ENCODE measurements around the gene SUPT4H1.

SUPT4H1 gene

DNA sequence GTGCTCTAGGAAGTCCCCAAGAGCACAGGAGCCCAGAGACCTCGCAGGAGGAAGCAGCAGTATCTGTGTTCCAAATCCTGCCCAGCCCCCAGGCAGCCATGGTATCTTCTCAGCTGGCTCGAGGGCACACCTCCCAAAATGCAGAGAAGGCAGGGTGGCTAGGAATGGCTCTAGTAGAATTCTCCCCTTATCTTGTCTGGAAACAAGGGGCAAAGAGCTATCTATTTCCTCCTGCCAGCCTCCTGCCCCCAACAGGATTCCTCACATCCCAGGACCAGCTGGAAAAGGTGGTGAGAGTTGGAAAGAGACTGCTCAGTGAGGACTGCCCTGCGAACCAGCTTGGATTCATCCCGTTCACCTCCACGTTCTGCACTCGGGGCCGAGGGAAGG lies 14.8 kb downstream of the SUPT4H1 start:
- TF ChIP-seq, protein P1, sequence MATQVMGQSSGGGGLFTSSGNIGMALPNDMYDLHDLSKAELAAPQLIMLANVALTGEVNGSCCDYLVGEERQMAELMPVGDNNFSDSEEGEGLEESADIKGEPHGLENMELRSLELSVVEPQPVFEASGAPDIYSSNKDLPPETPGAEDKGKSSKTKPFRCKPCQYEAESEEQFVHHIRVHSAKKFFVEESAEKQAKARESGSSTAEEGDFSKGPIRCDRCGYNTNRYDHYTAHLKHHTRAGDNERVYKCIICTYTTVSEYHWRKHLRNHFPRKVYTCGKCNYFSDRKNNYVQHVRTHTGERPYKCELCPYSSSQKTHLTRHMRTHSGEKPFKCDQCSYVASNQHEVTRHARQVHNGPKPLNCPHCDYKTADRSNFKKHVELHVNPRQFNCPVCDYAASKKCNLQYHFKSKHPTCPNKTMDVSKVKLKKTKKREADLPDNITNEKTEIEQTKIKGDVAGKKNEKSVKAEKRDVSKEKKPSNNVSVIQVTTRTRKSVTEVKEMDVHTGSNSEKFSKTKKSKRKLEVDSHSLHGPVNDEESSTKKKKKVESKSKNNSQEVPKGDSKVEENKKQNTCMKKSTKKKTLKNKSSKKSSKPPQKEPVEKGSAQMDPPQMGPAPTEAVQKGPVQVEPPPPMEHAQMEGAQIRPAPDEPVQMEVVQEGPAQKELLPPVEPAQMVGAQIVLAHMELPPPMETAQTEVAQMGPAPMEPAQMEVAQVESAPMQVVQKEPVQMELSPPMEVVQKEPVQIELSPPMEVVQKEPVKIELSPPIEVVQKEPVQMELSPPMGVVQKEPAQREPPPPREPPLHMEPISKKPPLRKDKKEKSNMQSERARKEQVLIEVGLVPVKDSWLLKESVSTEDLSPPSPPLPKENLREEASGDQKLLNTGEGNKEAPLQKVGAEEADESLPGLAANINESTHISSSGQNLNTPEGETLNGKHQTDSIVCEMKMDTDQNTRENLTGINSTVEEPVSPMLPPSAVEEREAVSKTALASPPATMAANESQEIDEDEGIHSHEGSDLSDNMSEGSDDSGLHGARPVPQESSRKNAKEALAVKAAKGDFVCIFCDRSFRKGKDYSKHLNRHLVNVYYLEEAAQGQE (IDR thresholded peaks at IDR 0.05; ENCODE audit: insufficient read depth in 1 of 2, low read depth in 2 of 2, low read length in 2 of 2): no peak
- no peak for TF ChIP-seq POLR2AphosphoS5 (IDR thresholded peaks at IDR 0.05; ENCODE audit: low read depth, low read length)
- TF ChIP-seq SIN3A (IDR thresholded peaks at IDR 0.05; ENCODE audit: borderline replicate concordance, insufficient read depth, low read length): no peak
- TF ChIP-seq FOXP2 (optimal IDR thresholded peaks at IDR 0.05; ENCODE audit: borderline replicate concordance, extremely low read depth, extremely low read length, insufficient read depth): no peak
- no peak for TF ChIP-seq TAF1 (IDR thresholded peaks at IDR 0.05; ENCODE audit: borderline replicate concordance, insufficient read depth, low read length)

DNA sequence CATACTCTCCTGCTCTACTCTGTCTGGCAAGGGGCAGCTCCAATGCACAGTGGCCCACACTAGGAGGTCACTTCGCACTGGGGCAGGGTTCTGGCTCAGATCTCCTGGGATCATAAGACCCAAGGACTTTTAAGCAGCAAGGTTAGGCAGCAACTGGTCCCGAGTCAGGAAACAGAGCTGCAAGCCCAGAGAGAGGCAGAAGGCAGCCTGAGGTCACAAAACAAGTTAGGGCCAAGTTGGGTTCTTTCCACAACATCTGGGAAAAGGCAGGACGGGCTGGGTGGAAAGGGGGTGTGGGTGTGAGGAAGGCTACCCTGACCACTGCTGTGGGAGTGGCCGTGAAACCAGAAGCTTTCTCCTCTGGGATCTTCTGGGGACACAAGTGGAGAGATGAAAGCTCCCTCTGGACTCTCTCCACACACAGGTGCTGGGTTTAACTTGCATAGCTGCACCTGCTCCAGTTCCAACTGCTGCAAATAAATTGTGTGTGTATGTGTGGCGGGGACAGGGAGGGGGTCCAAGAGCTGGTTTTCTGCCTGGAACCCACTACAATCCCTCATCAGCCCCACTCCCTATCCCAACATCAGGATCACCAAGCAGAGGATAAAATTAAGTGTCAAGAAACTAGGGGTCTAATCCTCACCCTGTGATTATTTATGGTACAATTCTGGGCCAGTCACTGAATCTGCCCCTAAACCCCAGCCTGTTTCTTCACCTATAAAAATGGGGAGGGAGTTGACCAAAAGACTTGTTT lies 15.4 kb downstream of the SUPT4H1 start:
- TF ChIP-seq TAF1 (IDR thresholded peaks at IDR 0.05; ENCODE audit: borderline replicate concordance, insufficient read depth, low read length) (no peak), FOXP2 (optimal IDR thresholded peaks at IDR 0.05; ENCODE audit: borderline replicate concordance, extremely low read depth, extremely low read length, insufficient read depth) (no peak), POLR2AphosphoS5 (IDR thresholded peaks at IDR 0.05; ENCODE audit: low read depth, low read length) (no peak), SIN3A (IDR thresholded peaks at IDR 0.05; ENCODE audit: borderline replicate concordance, insufficient read depth, low read length) (no peak)
- TF ChIP-seq, protein P1 (IDR thresholded peaks at IDR 0.05; ENCODE audit: insufficient read depth in 1 of 2, low read depth in 2 of 2, low read length in 2 of 2): no peak

DNA sequence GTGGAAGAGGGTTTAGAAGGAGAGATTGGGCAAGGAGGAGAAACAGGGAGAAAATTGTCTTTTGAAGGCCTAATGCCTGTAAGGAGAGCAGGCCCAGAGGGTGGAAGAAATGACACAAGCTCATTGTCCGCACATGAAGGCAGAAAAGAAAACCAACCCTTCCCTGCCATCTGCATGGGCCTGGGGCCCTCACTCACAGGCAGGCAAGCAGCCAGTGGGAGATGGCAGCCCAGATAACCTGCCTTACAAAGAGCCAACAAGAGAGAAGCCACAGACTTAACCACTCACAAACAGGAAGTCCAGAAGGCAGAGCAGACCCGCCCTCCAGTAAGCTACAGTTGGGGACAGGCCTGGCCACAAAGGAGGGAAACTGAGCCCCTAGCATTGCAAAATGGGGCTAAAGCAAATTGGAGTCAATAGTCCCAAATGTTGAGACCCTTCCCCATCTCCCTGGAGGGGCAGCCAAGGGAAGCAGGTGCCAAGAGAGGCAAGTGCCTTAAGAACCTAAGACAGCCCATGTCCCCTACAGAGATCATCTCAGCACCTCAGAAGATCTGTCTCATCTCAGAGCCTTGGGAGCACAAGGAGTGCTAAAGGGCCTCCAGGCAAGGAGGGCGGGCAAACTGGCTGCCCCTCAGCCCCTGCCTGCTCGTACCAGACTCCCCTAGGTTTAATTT lies 16.1 kb downstream of the SUPT4H1 start:
- TF ChIP-seq TAF1 (IDR thresholded peaks at IDR 0.05; ENCODE audit: borderline replicate concordance, insufficient read depth, low read length) (no peak), FOXP2 (optimal IDR thresholded peaks at IDR 0.05; ENCODE audit: borderline replicate concordance, extremely low read depth, extremely low read length, insufficient read depth) (no peak), SIN3A (IDR thresholded peaks at IDR 0.05; ENCODE audit: borderline replicate concordance, insufficient read depth, low read length) (no peak), POLR2AphosphoS5 (IDR thresholded peaks at IDR 0.05; ENCODE audit: low read depth, low read length) (no peak)
- TF ChIP-seq, protein P1 (IDR thresholded peaks at IDR 0.05; ENCODE audit: insufficient read depth in 1 of 2, low read depth in 2 of 2, low read length in 2 of 2): no peak

DNA sequence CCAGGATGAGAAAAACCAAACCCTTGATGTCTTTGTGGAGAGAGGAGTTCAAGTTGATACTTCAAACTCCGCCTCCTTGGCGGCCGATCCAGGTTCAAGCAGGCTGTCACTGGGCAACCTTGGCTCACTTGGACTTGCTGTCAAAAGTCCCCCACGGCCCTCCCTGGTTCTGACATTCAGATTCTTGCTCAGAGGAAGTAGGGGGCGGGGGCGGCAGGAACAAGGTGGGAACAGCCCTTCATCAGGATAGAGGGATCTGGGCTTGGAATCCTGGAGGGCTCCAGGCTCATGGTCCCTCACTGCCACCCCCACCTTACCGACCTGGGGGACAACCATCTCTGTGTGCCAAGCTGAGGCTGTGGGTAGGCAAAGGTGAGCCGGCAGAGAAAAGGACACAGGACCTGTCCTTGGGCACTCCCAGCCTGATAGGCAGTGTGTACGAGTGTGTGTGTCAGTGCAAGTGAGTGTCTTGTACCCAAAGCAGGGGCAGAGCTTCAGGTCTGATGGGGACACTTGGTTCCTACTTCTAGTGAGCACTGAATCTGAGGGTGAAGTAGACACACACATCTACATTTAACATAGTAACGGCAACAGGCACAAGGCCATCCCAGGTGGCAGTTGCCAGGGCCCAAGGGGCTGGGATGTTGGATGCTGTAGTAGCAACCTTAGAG lies 16.8 kb downstream of the SUPT4H1 start:
- TF ChIP-seq, protein P1 (IDR thresholded peaks at IDR 0.05; ENCODE audit: insufficient read depth in 1 of 2, low read depth in 2 of 2, low read length in 2 of 2): no peak
- no peak for TF ChIP-seq SIN3A (IDR thresholded peaks at IDR 0.05; ENCODE audit: borderline replicate concordance, insufficient read depth, low read length)
